GM18870 (cell line): ENCODE measurements around the gene TSPAN8.
"Not testable (repeated sequence)": the region's sequence is repeated elsewhere in the genome, so short reads cannot be mapped to it uniquely, and the experiment has no call there.

Experiments used
- ATAC-seq: cut with Tn5 transposase; IDR thresholded peaks from one replicate; pipeline ENCODE4 v1.9.1; 2021; ENCODE audit warnings: moderate library complexity; ENCODE audit not compliant: unreplicated experiment

The TSPAN8 gene

GRCh38 chr12:71129364-71129763, 28.4 kb downstream of the TSPAN8 start:
- no peak for ATAC-seq

GRCh38 chr12:71128191-71128788, 29.5 kb downstream of the TSPAN8 start:
- no peak for ATAC-seq

DNA sequence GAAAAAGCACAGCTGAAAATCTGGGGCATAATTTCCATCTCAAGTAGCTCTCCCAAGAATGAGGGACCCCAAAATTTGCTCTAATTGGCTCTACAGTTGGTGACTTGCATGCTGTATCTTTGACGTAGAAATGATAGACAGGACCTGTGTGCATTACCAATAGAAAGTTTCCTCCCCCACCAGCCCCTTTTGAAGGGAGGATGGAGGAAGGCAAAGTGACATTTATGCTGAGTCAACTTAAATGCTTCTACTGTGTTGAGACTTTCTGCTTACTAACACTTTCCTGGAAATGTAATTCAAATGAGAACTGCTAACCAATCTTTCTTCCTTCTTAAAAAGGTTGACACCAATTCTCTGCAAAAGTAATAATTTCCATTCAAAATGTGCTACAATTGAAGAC, 31.9 kb downstream of the TSPAN8 start:
- no peak for ATAC-seq

GRCh38 chr12:71125515-71125914, 32.3 kb downstream of the TSPAN8 start:
- no peak for ATAC-seq

DNA sequence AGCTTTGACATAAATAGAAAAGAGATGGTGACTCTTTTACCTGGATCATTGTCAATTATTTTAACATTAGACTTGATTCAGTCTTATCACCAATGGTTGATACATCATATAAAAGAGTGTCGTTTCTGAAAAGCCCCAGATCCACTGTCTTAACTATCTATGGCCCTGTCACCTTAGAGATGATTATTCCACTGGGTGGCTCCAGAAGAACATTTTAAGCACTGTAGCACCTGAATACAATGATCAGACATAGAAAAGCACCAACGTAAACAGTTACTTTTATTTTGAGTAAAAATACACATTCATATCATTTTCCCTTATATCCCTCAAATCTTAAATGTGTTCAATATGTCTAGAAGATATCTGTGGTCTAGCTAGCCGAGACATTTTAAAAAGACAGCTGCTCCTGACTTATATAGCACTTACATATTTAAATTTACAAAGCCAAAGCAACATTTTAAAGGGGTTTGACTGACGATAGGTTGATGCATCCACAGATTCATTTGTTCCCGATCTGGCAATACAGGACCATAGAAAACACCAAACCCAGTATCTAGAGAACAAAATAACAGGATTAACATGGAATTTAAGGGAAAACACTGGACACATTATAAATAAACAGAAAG, 32.9 kb downstream of the TSPAN8 start:
- no peak for ATAC-seq

DNA sequence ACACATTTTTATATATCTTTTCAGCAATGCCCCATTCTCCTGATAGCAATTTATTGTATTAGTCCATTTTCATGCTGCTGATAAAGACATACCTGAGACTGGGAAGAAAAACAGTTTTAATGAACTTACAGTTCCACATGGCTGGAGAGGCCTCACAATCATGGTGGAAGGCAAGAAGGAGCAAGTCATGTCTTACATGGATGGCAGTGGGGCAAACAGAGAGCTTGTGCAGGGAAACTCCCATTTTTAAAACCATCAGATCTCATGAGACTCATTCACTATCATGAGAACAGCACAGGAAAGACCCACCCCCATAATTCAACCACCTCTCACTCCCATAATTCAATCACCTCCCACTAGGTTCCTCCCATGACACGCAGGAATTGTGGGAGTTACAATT, 44.7 kb downstream of the TSPAN8 start:
- not testable (repeated sequence) for ATAC-seq

GRCh38 chr12:71109834-71110233, 48.0 kb downstream of the TSPAN8 start:
- no peak for ATAC-seq

GRCh38 chr12:71108355-71108754, 49.4 kb downstream of the TSPAN8 start:
- no peak for ATAC-seq

DNA sequence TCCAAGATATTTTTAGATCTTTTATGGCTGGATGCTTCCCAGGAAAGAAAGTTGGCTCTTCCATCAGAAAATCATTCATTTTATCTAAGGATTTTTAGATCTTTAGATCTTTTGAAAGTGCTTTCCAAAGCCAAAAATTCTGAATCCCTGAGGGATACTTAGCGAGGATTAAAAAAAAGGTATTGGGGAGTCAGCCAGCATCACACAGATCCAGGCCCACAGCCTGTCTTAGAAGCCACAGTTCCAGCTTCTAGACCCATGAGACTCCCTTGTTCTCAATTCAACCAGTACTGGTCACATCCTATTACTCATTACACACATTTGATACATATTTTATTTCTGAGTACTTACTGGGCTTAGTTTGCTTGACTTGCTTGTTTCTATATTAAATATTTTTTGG, 49.9 kb downstream of the TSPAN8 start:
- no peak for ATAC-seq

DNA sequence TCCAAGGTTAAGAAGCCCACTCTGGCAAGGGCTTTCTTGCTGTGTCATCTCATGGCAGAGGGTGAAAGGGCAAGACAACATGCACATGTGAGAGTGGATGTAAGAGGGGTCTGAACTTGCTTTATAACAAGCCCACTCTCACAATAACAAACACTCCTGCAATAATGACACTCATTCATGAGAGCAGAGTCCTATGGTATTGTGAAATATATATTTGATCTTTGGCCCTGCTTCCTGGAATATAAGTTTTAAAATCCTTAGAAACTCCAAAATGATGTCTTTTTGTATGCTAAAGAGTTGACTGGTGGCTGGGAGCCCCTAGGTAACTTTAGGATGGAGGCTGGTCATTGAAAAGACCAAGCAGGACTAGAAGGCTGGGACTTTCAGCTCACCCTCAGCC, 51.8 kb downstream of the TSPAN8 start:
- no peak for ATAC-seq

- no peak for ATAC-seq
Observed at GRCh38 chr12:71092290-71092689, 65.5 kb downstream of the TSPAN8 start.

GRCh38 chr12:71090971-71091370, 66.8 kb downstream of the TSPAN8 start:
- ATAC-seq: no peak

- no peak for ATAC-seq
Observed at GRCh38 chr12:71085575-71085974, 72.2 kb downstream of the TSPAN8 start.

DNA sequence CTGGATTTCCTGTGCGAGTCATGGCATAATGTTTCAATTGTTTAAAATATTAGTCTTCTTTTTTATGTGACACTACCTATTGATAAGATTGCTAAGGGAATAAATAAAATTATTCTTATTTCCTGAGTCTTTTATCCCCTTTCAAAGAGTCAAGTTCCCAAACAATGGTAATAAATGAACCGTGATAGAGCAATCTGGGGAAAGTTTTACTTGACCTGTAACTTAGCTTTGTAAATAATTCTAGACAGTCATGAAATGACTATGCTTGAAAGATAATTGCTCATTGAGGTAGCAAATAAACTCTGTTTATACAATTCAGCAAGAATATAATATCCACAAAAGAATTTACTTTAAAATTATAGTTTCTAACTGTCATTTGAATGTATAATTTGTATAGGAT, 82.1 kb downstream of the TSPAN8 start:
- ATAC-seq: no peak
